Measurements from ENCODE around the gene TRMT61A. TPM values are rescaled to one million over a fixed set of nuclear protein-coding genes. Genes with fewer than 3 reads are reported as not detected.

TRMT61A gene
- polyA plus RNA-seq, 1 of the 3 experiments (the other 2 are of a cell fraction) = 15.8 TPM

GRCh38 chr14:103532216-103533136 lies 3.5 kb downstream of the TRMT61A start (continued):
- TF ChIP-seq GATA2 (CRISPR knock-in tag; IDR thresholded peaks at IDR 0.05) = no peak
- TF ChIP-seq NRF1 (IDR thresholded peaks at IDR 0.05; ENCODE audit: low read depth, low read length) = no peak
- TF ChIP-seq EZH2phosphoT487 (IDR thresholded peaks at IDR 0.05; ENCODE audit: borderline replicate concordance, low read depth) = no peak
- TF ChIP-seq SMC3 (IDR thresholded peaks at IDR 0.05; ENCODE audit: low read depth, low read length) = no peak
- TF ChIP-seq RAD21 (IDR thresholded peaks at IDR 0.05; ENCODE audit: low read length) = no peak
- TF ChIP-seq FOSL2 (IDR thresholded peaks at IDR 0.05; ENCODE audit: borderline replicate concordance, low read depth) = no peak
- no peak for TF ChIP-seq SIN3A (IDR thresholded peaks at IDR 0.05; ENCODE audit: borderline replicate concordance, low read depth, low read length)

- peaks cover under 1% of the 10 kb centered on the region for H3F3A ChIP-seq (replicated peaks; ENCODE audit: insufficient read depth)
- no peak overlapping the region for H3K27ac ChIP-seq (ENCODE audit: low read depth in 2 of 2, low read length in 1 of 2)
- WGBS (ENCODE audit: low lambda C conversion rate) = 95% methylated on average over 12 of the region's 23 CpGs
- H3K9ac ChIP-seq = no peak overlapping the region
- TF ChIP-seq MEF2A (IDR thresholded peaks at IDR 0.05; ENCODE audit: borderline replicate concordance, low read depth) (no peak), SMC3 (IDR thresholded peaks at IDR 0.05; ENCODE audit: low read depth, low read length) (no peak), PBX3 (IDR thresholded peaks at IDR 0.05) (no peak), JUND (IDR thresholded peaks at IDR 0.05) (no peak), REST (IDR thresholded peaks at IDR 0.05; ENCODE audit: low read depth, low read length) (no peak), RCOR1 (IDR thresholded peaks at IDR 0.05; ENCODE audit: low read length) (no peak), POLR2AphosphoS5 (IDR thresholded peaks at IDR 0.05; ENCODE audit: low read depth, low read length) (no peak), FOXM1 (IDR thresholded peaks at IDR 0.05; ENCODE audit: low read depth) (no peak), TCF12 (IDR thresholded peaks at IDR 0.05) (no peak), MAX (IDR thresholded peaks at IDR 0.05; ENCODE audit: low read depth) (no peak), EP300 (IDR thresholded peaks at IDR 0.05; ENCODE audit: borderline replicate concordance in 1 of 2, low read depth in 1 of 2, low read length in 1 of 2) (no peak), RFX5 (IDR thresholded peaks at IDR 0.05; ENCODE audit: low read length) (no peak), EZH2phosphoT487 (IDR thresholded peaks at IDR 0.05; ENCODE audit: borderline replicate concordance, low read depth) (no peak), TEAD4 (IDR thresholded peaks at IDR 0.05; ENCODE audit: borderline replicate concordance, insufficient read depth) (no peak), CTCF (IDR thresholded peaks at IDR 0.05) (no peak), GATA2 (CRISPR knock-in tag; IDR thresholded peaks at IDR 0.05) (no peak), GABPA (IDR thresholded peaks at IDR 0.05; ENCODE audit: low read depth) (no peak), ELF1 (IDR thresholded peaks at IDR 0.05) (no peak), SIN3A (IDR thresholded peaks at IDR 0.05; ENCODE audit: borderline replicate concordance, low read depth, low read length) (no peak)
- no peak for DNase-seq
- no peaks in the 10 kb centered on the region for H3K9me2 ChIP-seq
- ChIA-PET CTCF (interaction anchor here (1.2 to 8.5 kb wide), 4 partner anchors 12 to 33 kb away, joined by 4 to 52 read pairs (median 6); partner anchors contain the start of gene CKB), POLR2A (interaction anchor here (1.3 kb wide), 1 partner anchor 11 kb away, joined by 5 read pairs; the partner anchor contains the start of gene CKB)
- H3K79me2 ChIP-seq (ENCODE audit: insufficient read depth) = peaks cover 36% of the 10 kb centered on the region
- peaks cover 9% of the 10 kb centered on the region; the same call in 1 of the 2 replicates for H4K20me1 ChIP-seq (ENCODE audit: insufficient read depth)
- no peak overlapping the region for H3K4me2 ChIP-seq
- peaks cover 2 to 20% of the 10 kb centered on the region in 2 experiments; a peak in 1 of 4 replicates for H3K4me1 ChIP-seq (ENCODE audit: control insufficient read depth in 1 of 2, insufficient read depth in 2 of 2, low read depth in 1 of 2, low read length in 1 of 2)
- no peaks in the 10 kb centered on the region for H3K27me3 ChIP-seq (ENCODE audit: insufficient read depth)
- H3K36me3 ChIP-seq (replicated peaks in 1 of 2; ENCODE audit: control insufficient read depth in 1 of 2, insufficient read depth in 2 of 2, low read length in 1 of 2) = peaks cover 0 to 32% of the 10 kb centered on the region in 2 experiments
- H3K4me3 ChIP-seq (ENCODE audit: low read depth in 2 of 2, low read length in 1 of 2) = no peak overlapping the region
- H3K9me3 ChIP-seq = no peaks in the 10 kb centered on the region
- H2AFZ ChIP-seq (ENCODE audit: low read depth) = no peak overlapping the region
These were observed 4.4 kb downstream of the TRMT61A start for GRCh38 chr14:103533137-103533998.

Data from SK-N-SH (cell line).